NOMO-1 treated with DMSO at 0.1 percent for 48 hours (cell line): ENCODE measurements around the gene SOST.
"Not testable (repeated sequence)": the region's sequence is repeated elsewhere in the genome, so short reads cannot be mapped to it uniquely, and the experiment has no call there.

Experiments used
- DNase-seq: peaks from one replicate; lab custom pipeline; 2025; ENCODE audit not compliant: unreplicated experiment; lab: John Stamatoyannopoulos, UW

The SOST gene

GRCh38 chr17:43758497-43759174 is at the start of gene SOST:
Gene SOST, minus strand, starts transcription at chr17:43758791. Its CDS starts 50 bp downstream, at chr17:43758741.
- no peak for DNase-seq

- no peak for DNase-seq
Measured at GRCh38 chr17:43808076-43808475, 49.5 kb upstream of the SOST start.

GRCh38 chr17:43805117-43805516 is 46.5 kb upstream of the SOST start:
- no peak for DNase-seq

GRCh38 chr17:43803758-43804157 is 45.2 kb upstream of the SOST start:
- no peak for DNase-seq

- DNase-seq = no peak
Measured at GRCh38 chr17:43801844-43802243, 43.3 kb upstream of the SOST start.

- DNase-seq = no peak
Measured at GRCh38 chr17:43800736-43801135, 42.1 kb upstream of the SOST start.

- no peak for DNase-seq
Measured at GRCh38 chr17:43799047-43799446, 40.5 kb upstream of the SOST start.

GRCh38 chr17:43798024-43798423 is 39.4 kb upstream of the SOST start:
- not testable (repeated sequence) for DNase-seq

GRCh38 chr17:43792668-43793067 is 34.1 kb upstream of the SOST start:
- DNase-seq = not testable (repeated sequence)

- no peak for DNase-seq
Measured at GRCh38 chr17:43791589-43791988, 33.0 kb upstream of the SOST start.

- no peak for DNase-seq
Measured at GRCh38 chr17:43790311-43790940, 31.8 kb upstream of the SOST start.

- DNase-seq = no peak
Measured at GRCh38 chr17:43789482-43789881, 30.9 kb upstream of the SOST start.

- no peak for DNase-seq
Measured at GRCh38 chr17:43788540-43788939, 29.9 kb upstream of the SOST start.

GRCh38 chr17:43787728-43788127 is 29.1 kb upstream of the SOST start:
- peak; percentile 86 for DNase-seq

GRCh38 chr17:43784628-43785101 is 26.1 kb upstream of the SOST start:
- no peak for DNase-seq

GRCh38 chr17:43784068-43784467 is 25.5 kb upstream of the SOST start:
- no peak for DNase-seq

GRCh38 chr17:43782913-43783680 is 24.5 kb upstream of the SOST start:
- no peak for DNase-seq

- DNase-seq = no peak
Measured at GRCh38 chr17:43780135-43780534, 21.5 kb upstream of the SOST start, which contains the start of gene CFAP97D1. Gene CFAP97D1, plus strand, starts transcription at chr17:43780435. Its CDS starts 28 bp downstream, at chr17:43780463.

GRCh38 chr17:43779145-43780125 is 20.8 kb upstream of the SOST start:
- peak; percentile 71 for DNase-seq

- DNase-seq = peak; percentile 69
Measured at GRCh38 chr17:43778337-43779144, 19.9 kb upstream of the SOST start, which contains the start of gene DUSP3. Gene DUSP3, minus strand, starts transcription at chr17:43778977. Its CDS starts 53 bp downstream, at chr17:43778924.
